ENCODE measurements around the gene CSTF2T.

GRCh38 chr10:51649064-51649463 is 50.3 kb downstream of the CSTF2T start:
- no peak for TF ChIP-seq CTCF (IDR thresholded peaks at IDR 0.05)
- no peak for TF ChIP-seq POLR2A (IDR thresholded peaks at IDR 0.05)

Data from testis (tissue), 2 donors.